ENCODE results near the gene RSBN1L. TPM values are rescaled to one million over a fixed set of nuclear protein-coding genes. Genes with fewer than 3 reads are reported as not detected.
"Not testable (repeated sequence)": the region's sequence is repeated elsewhere in the genome, so short reads cannot be mapped to it uniquely, and the experiment has no call there.

The RSBN1L gene
- polyA plus RNA-seq, 1 donor: 17.2 TPM

DNA sequence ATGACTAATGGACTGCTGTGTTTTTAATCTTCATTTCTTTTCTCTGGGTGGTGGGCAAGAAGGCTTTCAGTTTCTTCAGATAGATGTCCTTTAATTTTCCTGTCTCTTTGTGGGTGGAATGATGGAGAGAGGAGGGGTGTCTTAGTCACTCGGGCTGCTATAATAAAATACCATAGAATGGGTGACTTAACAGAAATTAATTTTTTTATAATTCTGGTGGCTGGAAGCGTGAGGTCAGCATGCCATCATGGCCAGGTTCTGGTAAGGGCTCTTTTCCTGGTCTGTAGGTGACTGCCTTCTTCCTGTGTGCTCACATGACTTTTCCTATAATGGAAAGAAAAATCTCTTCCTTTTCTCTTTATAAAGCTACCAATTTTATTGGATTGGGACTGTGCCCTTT, 6.3 kb downstream of the RSBN1L start:
- no CpG with 5 or more reads among the region's 2 CpGs for WGBS (ENCODE audit: insufficient coverage, low lambda C conversion rate)

GRCh38 chr7:77702968-77703472, 6.8 kb downstream of the RSBN1L start:
- Histone ChIP-seq H3K4me1 (ENCODE audit: control insufficient read depth, insufficient read depth, low read length) (peaks cover 4% of the 10 kb centered on the region), H3K27ac (ENCODE audit: low read length) (no peak overlapping the region), H3K27me3 (ENCODE audit: control insufficient read depth, insufficient read depth, low read length) (no peaks in the 10 kb centered on the region), H3K4me3 (ENCODE audit: low read length) (no peak overlapping the region), H3K9me3 (ENCODE audit: control insufficient read depth, low read depth, low read length) (no peaks in the 10 kb centered on the region), H3K36me3 (ENCODE audit: control insufficient read depth, insufficient read depth, low read length) (peaks cover 4% of the 10 kb centered on the region)
- DNase-seq: no peak
- WGBS (ENCODE audit: insufficient coverage, low lambda C conversion rate): 71% methylated on average over 1 of the region's 3 CpGs

More for the DNA sequence above, 6.3 kb downstream of the RSBN1L start:
- DNase-seq: no peak
- Histone ChIP-seq H3K36me3 (ENCODE audit: control insufficient read depth, insufficient read depth, low read length) (peaks cover 4% of the 10 kb centered on the region), H3K4me3 (ENCODE audit: low read length) (no peak overlapping the region), H3K4me1 (ENCODE audit: control insufficient read depth, insufficient read depth, low read length) (peaks cover 4% of the 10 kb centered on the region), H3K9me3 (ENCODE audit: control insufficient read depth, low read depth, low read length) (no peaks in the 10 kb centered on the region), H3K27ac (ENCODE audit: low read length) (no peak overlapping the region), H3K27me3 (ENCODE audit: control insufficient read depth, insufficient read depth, low read length) (no peaks in the 10 kb centered on the region)

- not testable (repeated sequence) for H3K36me3 ChIP-seq (ENCODE audit: control insufficient read depth, insufficient read depth, low read length); H3K4me1 ChIP-seq (ENCODE audit: control insufficient read depth, insufficient read depth, low read length); H3K4me3 ChIP-seq (ENCODE audit: low read length); DNase-seq; H3K27me3 ChIP-seq (ENCODE audit: control insufficient read depth, insufficient read depth, low read length); H3K9me3 ChIP-seq (ENCODE audit: control insufficient read depth, low read depth, low read length); H3K27ac ChIP-seq (ENCODE audit: low read length)
- no CpG with 5 or more reads among the region's 9 CpGs for WGBS (ENCODE audit: insufficient coverage, low lambda C conversion rate)
Measured at GRCh38 chr7:77703669-77704068, 7.4 kb downstream of the RSBN1L start.

DNA sequence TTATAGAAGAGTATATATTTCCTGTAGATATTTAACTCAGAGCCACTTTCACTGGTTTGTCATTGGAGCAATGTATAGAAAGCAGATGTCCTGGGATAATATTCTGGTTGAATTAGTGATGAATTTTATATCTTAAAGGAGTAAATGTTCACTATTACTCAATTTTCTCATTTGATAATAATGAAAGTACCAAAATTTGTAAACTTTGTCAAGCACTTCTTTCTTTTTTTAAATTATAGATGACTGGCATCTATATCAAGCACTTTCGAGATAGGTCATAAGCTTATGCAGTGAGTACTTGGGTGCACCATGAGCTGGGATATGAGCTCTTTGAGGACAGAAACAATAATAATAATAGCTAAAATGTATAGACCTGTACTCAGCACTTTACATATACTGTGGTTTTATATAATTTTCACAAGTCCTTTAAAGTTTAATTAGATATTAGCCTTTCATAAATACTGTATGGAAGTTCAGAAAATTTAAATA, 11.3 kb downstream of the RSBN1L start:
- H3K4me3 ChIP-seq (ENCODE audit: low read length): no peak overlapping the region
- DNase-seq: no peak
- no peaks in the 10 kb centered on the region for H3K9me3 ChIP-seq (ENCODE audit: control insufficient read depth, low read depth, low read length)
- no peak overlapping the region for H3K27ac ChIP-seq (ENCODE audit: low read length)
- H3K27me3 ChIP-seq (ENCODE audit: control insufficient read depth, insufficient read depth, low read length): no peaks in the 10 kb centered on the region
- peaks cover 17% of the 10 kb centered on the region for H3K36me3 ChIP-seq (ENCODE audit: control insufficient read depth, insufficient read depth, low read length)
- no CpG with 5 or more reads among the region's 1 CpG for WGBS (ENCODE audit: insufficient coverage, low lambda C conversion rate)
- H3K4me1 ChIP-seq (ENCODE audit: control insufficient read depth, insufficient read depth, low read length): no peaks in the 10 kb centered on the region

DNA sequence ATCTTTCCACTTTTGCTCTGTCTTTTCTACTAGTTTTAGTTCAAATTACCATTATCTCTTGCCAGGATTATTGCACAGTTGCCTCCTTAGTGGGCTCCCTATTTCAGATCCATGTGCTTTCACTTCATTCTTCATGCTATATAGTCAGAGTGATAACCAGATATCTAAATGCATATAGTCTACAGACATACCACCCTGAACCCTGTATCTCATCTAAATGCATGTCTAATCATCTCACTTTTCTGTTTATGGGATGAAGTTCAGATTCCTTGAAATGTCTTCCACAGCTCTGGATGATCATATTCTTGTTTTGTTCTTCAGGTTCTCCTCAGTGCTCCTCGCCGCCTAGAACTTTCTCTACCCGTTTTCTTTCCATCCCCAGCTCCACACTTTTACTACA, 13.8 kb downstream of the RSBN1L start:
- 90% methylated on average over 2 of the region's 3 CpGs for WGBS (ENCODE audit: insufficient coverage, low lambda C conversion rate)
- H3K27ac ChIP-seq (ENCODE audit: low read length): no peak overlapping the region
- H3K4me3 ChIP-seq (ENCODE audit: low read length): no peak overlapping the region
- DNase-seq: no peak
- no peaks in the 10 kb centered on the region for H3K27me3 ChIP-seq (ENCODE audit: control insufficient read depth, insufficient read depth, low read length)
- H3K36me3 ChIP-seq (ENCODE audit: control insufficient read depth, insufficient read depth, low read length): peaks cover 17% of the 10 kb centered on the region
- no peaks in the 10 kb centered on the region for H3K4me1 ChIP-seq (ENCODE audit: control insufficient read depth, insufficient read depth, low read length)
- no peaks in the 10 kb centered on the region for H3K9me3 ChIP-seq (ENCODE audit: control insufficient read depth, low read depth, low read length)

- no peaks in the 10 kb centered on the region for H3K9me3 ChIP-seq (ENCODE audit: control insufficient read depth, low read depth, low read length)
- no peaks in the 10 kb centered on the region for H3K27me3 ChIP-seq (ENCODE audit: control insufficient read depth, insufficient read depth, low read length)
- DNase-seq: no peak
- peaks cover 17% of the 10 kb centered on the region for H3K36me3 ChIP-seq (ENCODE audit: control insufficient read depth, insufficient read depth, low read length)
- no peak overlapping the region for H3K27ac ChIP-seq (ENCODE audit: low read length)
- 94% methylated on average over 3 of the region's 3 CpGs for WGBS (ENCODE audit: insufficient coverage, low lambda C conversion rate)
- no peaks in the 10 kb centered on the region for H3K4me1 ChIP-seq (ENCODE audit: control insufficient read depth, insufficient read depth, low read length)
- H3K4me3 ChIP-seq (ENCODE audit: low read length): no peak overlapping the region
Measured at GRCh38 chr7:77710861-77711260, 14.6 kb downstream of the RSBN1L start.

GRCh38 chr7:77714195-77714594, 17.9 kb downstream of the RSBN1L start:
- WGBS (ENCODE audit: insufficient coverage, low lambda C conversion rate): 100% methylated on average over 2 of the region's 2 CpGs
- H3K27me3 ChIP-seq (ENCODE audit: control insufficient read depth, insufficient read depth, low read length): no peaks in the 10 kb centered on the region
- H3K9me3 ChIP-seq (ENCODE audit: control insufficient read depth, low read depth, low read length): no peaks in the 10 kb centered on the region
- peaks cover 15% of the 10 kb centered on the region for H3K36me3 ChIP-seq (ENCODE audit: control insufficient read depth, insufficient read depth, low read length)
- H3K4me3 ChIP-seq (ENCODE audit: low read length): no peak overlapping the region
- no peak for DNase-seq
- no peak overlapping the region for H3K27ac ChIP-seq (ENCODE audit: low read length)
- no peaks in the 10 kb centered on the region for H3K4me1 ChIP-seq (ENCODE audit: control insufficient read depth, insufficient read depth, low read length)

- DNase-seq; H3K27me3 ChIP-seq (ENCODE audit: control insufficient read depth, insufficient read depth, low read length); H3K9me3 ChIP-seq (ENCODE audit: control insufficient read depth, low read depth, low read length); H3K27ac ChIP-seq (ENCODE audit: low read length); H3K4me1 ChIP-seq (ENCODE audit: control insufficient read depth, insufficient read depth, low read length); H3K4me3 ChIP-seq (ENCODE audit: low read length): not testable (repeated sequence)
- peaks cover 15% of the 10 kb centered on the region for H3K36me3 ChIP-seq (ENCODE audit: control insufficient read depth, insufficient read depth, low read length)
Measured at GRCh38 chr7:77714931-77715330, 18.7 kb downstream of the RSBN1L start.

DNA sequence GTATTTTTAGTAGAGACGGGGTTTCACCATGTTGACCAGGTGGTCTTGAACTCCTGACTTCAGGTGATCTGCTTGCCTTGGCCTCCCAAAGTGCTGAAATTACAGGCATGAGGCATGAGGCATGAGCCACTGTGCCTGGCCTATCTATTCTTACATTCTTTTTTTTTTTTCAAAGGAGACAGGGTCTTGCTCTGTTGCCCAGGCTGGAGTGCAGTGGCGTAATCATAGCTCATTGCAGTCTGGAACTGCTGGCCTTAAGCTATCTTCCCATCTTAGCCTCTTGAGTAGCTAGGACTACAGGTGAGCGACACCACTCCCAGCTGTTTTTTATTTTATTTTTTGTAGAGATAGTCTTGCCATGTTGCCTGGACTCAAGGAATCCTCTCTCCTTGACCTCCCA, 20.5 kb downstream of the RSBN1L start:
- H3K36me3 ChIP-seq (ENCODE audit: control insufficient read depth, insufficient read depth, low read length): peaks cover 4% of the 10 kb centered on the region
- H3K4me1 ChIP-seq (ENCODE audit: control insufficient read depth, insufficient read depth, low read length): no peaks in the 10 kb centered on the region
- DNase-seq: no peak
- H3K9me3 ChIP-seq (ENCODE audit: control insufficient read depth, low read depth, low read length): no peaks in the 10 kb centered on the region
- no peak overlapping the region for H3K27ac ChIP-seq (ENCODE audit: low read length)
- H3K4me3 ChIP-seq (ENCODE audit: low read length): no peak overlapping the region
- no CpG with 5 or more reads among the region's 3 CpGs for WGBS (ENCODE audit: insufficient coverage, low lambda C conversion rate)
- H3K27me3 ChIP-seq (ENCODE audit: control insufficient read depth, insufficient read depth, low read length): no peaks in the 10 kb centered on the region

- not testable (repeated sequence) for H3K36me3 ChIP-seq (ENCODE audit: control insufficient read depth, insufficient read depth, low read length); H3K27ac ChIP-seq (ENCODE audit: low read length); H3K4me3 ChIP-seq (ENCODE audit: low read length); H3K9me3 ChIP-seq (ENCODE audit: control insufficient read depth, low read depth, low read length); H3K27me3 ChIP-seq (ENCODE audit: control insufficient read depth, insufficient read depth, low read length); DNase-seq; H3K4me1 ChIP-seq (ENCODE audit: control insufficient read depth, insufficient read depth, low read length)
- 100% methylated on average over 1 of the region's 5 CpGs for WGBS (ENCODE audit: insufficient coverage, low lambda C conversion rate)
Measured at GRCh38 chr7:77717566-77717965, 21.3 kb downstream of the RSBN1L start.

DNA sequence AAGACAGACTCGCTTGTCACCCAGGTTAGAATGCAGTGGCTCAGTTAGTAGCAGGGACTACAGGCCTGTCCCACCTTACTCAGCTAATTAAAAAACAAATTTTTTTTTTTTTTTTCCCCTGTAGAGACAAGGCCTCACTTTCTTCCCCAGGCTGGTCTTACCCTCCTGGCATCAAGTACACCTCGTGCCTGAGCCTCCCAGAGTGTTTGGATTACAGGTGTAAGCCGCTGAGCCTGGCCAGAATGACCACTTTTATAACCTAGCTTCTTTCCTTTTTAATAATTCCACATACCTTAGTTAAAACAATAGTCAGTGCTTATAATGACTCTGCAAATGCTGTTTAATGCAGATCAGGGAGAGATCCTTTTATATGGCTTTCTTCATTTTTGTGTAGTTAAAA, 31.3 kb downstream of the RSBN1L start:
- no peaks in the 10 kb centered on the region for H3K36me3 ChIP-seq (ENCODE audit: control insufficient read depth, insufficient read depth, low read length)
- WGBS (ENCODE audit: insufficient coverage, low lambda C conversion rate): 89% methylated on average over 1 of the region's 3 CpGs
- no peak for DNase-seq
- H3K27ac ChIP-seq (ENCODE audit: low read length): no peak overlapping the region
- no peaks in the 10 kb centered on the region for H3K27me3 ChIP-seq (ENCODE audit: control insufficient read depth, insufficient read depth, low read length)
- H3K9me3 ChIP-seq (ENCODE audit: control insufficient read depth, low read depth, low read length): no peaks in the 10 kb centered on the region
- H3K4me1 ChIP-seq (ENCODE audit: control insufficient read depth, insufficient read depth, low read length): peaks cover 4% of the 10 kb centered on the region
- no peak overlapping the region for H3K4me3 ChIP-seq (ENCODE audit: low read length)

All from large intestine (tissue), 3 donors.